ENCODE data around the gene TNNC1.

TNNC1 gene

DNA sequence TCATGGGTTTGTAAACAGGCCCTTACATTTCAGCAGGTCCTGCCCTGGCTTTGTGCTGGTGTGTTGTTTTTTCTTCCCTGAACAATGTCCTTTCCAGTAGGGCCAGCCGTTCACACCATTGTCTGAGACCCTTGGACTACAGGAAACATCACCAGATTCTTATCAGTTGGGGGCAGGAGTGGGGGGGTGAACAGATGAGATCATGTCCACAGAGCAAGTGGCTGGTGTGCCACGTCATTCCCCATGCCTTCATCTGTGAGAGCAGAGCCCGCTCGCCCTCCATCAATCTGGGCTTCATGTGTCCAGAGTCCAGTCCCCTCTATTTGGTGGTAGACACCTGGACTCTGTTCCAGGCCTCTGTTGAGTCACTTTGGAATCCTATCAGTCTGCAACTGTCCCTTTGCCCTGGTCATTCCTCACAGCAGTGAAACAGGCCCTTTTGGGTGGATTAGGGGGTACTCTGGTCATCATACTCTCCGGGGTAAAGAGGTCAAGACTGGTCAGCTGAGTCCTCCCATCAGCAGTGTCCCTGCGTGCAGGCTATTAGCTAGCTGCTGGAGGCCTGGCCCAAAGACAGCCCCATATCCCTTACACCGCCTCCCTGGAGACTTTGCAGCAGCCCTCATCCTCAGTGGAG lies 23.9 kb downstream of the TNNC1 start:
- DNase-seq (ENCODE audit: low spot score): no peak
- Mint-ChIP-seq H3K4me1 (ENCODE audit: low read depth) (peaks cover 4% of the 10 kb centered on the region), H3K27me3 (ENCODE audit: low read depth) (peaks cover 9% of the 10 kb centered on the region), H3K27ac (no peak overlapping the region), H3K9me3 (no peaks in the 10 kb centered on the region), H3K36me3 (ENCODE audit: low read depth) (no peaks in the 10 kb centered on the region), H3K4me3 (no peak overlapping the region)

GRCh38 chr3:52429031-52429430 lies 24.8 kb downstream of the TNNC1 start:
- Mint-ChIP-seq H3K27ac (no peak overlapping the region), H3K4me1 (ENCODE audit: low read depth) (peaks cover 4% of the 10 kb centered on the region), H3K27me3 (ENCODE audit: low read depth) (peaks cover 9% of the 10 kb centered on the region), H3K9me3 (no peaks in the 10 kb centered on the region), H3K4me3 (no peak overlapping the region), H3K36me3 (ENCODE audit: low read depth) (no peaks in the 10 kb centered on the region)
- DNase-seq (ENCODE audit: low spot score): no peak

- H3K36me3 Mint-ChIP-seq (ENCODE audit: low read depth): no peaks in the 10 kb centered on the region
Measured at GRCh38 chr3:52428151-52429005, 25.5 kb downstream of the TNNC1 start.

DNA sequence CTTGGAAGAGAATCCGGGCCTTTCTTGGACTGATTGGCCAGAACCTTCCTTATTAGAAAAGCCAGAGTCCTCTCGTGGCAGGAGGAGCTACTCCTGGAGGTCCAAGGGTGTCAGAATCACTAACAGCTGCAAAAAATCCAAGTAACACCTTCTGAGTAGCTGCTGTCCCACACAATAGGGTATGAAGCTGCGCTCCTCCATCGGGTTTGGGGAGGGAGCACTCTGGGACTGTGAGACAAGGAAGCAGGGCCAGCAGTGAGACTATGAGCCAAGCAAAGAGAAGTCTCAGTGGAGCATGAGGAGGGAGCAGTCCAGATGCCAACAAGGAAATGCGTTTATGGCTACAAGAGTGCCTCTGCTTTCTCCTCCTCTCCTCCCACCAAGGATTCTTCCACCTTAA lies 30.7 kb downstream of the TNNC1 start:
- Mint-ChIP-seq H3K27me3 (ENCODE audit: low read depth) (peaks cover 6% of the 10 kb centered on the region), H3K36me3 (ENCODE audit: low read depth) (peaks cover 3% of the 10 kb centered on the region), H3K4me3 (no peak overlapping the region), H3K9me3 (no peaks in the 10 kb centered on the region), H3K4me1 (ENCODE audit: low read depth) (no peaks in the 10 kb centered on the region), H3K27ac (no peak overlapping the region)
- no peak for DNase-seq (ENCODE audit: low spot score)

More at GRCh38 chr3:52428151-52429005, 25.5 kb downstream of the TNNC1 start:
- H3K9me3 Mint-ChIP-seq: no peaks in the 10 kb centered on the region
- H3K4me3 Mint-ChIP-seq: no peak overlapping the region
- peaks cover 9% of the 10 kb centered on the region for H3K27me3 Mint-ChIP-seq (ENCODE audit: low read depth)
- no peak for DNase-seq (ENCODE audit: low spot score)
- H3K4me1 Mint-ChIP-seq (ENCODE audit: low read depth): peaks cover 4% of the 10 kb centered on the region
- no peak overlapping the region for H3K27ac Mint-ChIP-seq

GRCh38 chr3:52422669-52423068 lies 31.2 kb downstream of the TNNC1 start:
- Mint-ChIP-seq H3K4me1 (ENCODE audit: low read depth) (peaks cover under 1% of the 10 kb centered on the region), H3K9me3 (no peaks in the 10 kb centered on the region), H3K27me3 (ENCODE audit: low read depth) (peaks cover 2% of the 10 kb centered on the region), H3K4me3 (no peak overlapping the region), H3K36me3 (ENCODE audit: low read depth) (peaks cover 3% of the 10 kb centered on the region), H3K27ac (no peak overlapping the region)
- no peak for DNase-seq (ENCODE audit: low spot score)

DNA sequence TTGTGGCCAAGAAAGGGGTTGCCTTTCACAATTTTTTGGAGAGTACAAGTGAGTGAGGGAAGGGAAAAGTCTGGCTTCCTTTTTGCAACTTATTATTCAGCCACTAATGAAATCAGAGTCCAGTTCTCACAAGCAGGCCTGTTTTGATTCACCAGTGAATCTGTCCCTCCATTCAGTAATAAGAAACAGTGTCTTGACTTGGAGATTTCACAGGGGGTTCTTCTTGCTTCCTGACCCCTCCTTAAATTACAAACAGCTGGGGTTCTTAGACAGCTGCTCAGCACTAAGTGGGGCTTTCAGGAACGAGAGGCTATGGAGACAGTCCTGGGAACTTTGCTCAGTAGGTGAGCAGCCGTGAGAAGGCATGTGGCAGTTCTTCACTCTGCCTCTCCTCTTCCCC lies 33.5 kb downstream of the TNNC1 start:
- peaks cover 4% of the 10 kb centered on the region for H3K4me1 Mint-ChIP-seq (ENCODE audit: low read depth)
- H3K36me3 Mint-ChIP-seq (ENCODE audit: low read depth): peaks cover 10% of the 10 kb centered on the region
- no peak for DNase-seq (ENCODE audit: low spot score)
- H3K4me3 Mint-ChIP-seq: no peak overlapping the region
- H3K27me3 Mint-ChIP-seq (ENCODE audit: low read depth): no peaks in the 10 kb centered on the region
- no peak overlapping the region for H3K27ac Mint-ChIP-seq
- no peaks in the 10 kb centered on the region for H3K9me3 Mint-ChIP-seq

- peaks cover 27% of the 10 kb centered on the region for H3K4me1 Mint-ChIP-seq (ENCODE audit: low read depth)
- H3K27me3 Mint-ChIP-seq (ENCODE audit: low read depth): no peaks in the 10 kb centered on the region
- no peaks in the 10 kb centered on the region for H3K9me3 Mint-ChIP-seq
- H3K4me3 Mint-ChIP-seq: no peak overlapping the region
- H3K36me3 Mint-ChIP-seq (ENCODE audit: low read depth): peaks cover 20% of the 10 kb centered on the region
- H3K27ac Mint-ChIP-seq: no peak overlapping the region
- DNase-seq (ENCODE audit: low spot score): no peak
Measured at GRCh38 chr3:52415800-52416199, 38.0 kb downstream of the TNNC1 start.

GRCh38 chr3:52408466-52408865 lies 45.4 kb downstream of the TNNC1 start:
- peaks cover 29% of the 10 kb centered on the region for H3K4me1 Mint-ChIP-seq (ENCODE audit: low read depth)

GRCh38 chr3:52407779-52408178 lies 46.1 kb downstream of the TNNC1 start:
- H3K9me3 Mint-ChIP-seq: no peaks in the 10 kb centered on the region
- no peak for DNase-seq (ENCODE audit: low spot score)
- H3K27ac Mint-ChIP-seq: peak overlapping the region; percentile 96
- H3K4me3 Mint-ChIP-seq: peak overlapping the region; percentile 82
- no peaks in the 10 kb centered on the region for H3K27me3 Mint-ChIP-seq (ENCODE audit: low read depth)
- H3K4me1 Mint-ChIP-seq (ENCODE audit: low read depth): peaks cover 25% of the 10 kb centered on the region
- peaks cover 41% of the 10 kb centered on the region for H3K36me3 Mint-ChIP-seq (ENCODE audit: low read depth)

More at GRCh38 chr3:52408466-52408865, 45.4 kb downstream of the TNNC1 start:
- peak overlapping the region; percentile 96 for H3K27ac Mint-ChIP-seq
- no peak for DNase-seq (ENCODE audit: low spot score)
- no peaks in the 10 kb centered on the region for H3K27me3 Mint-ChIP-seq (ENCODE audit: low read depth)
- H3K36me3 Mint-ChIP-seq (ENCODE audit: low read depth): peaks cover 36% of the 10 kb centered on the region
- H3K4me3 Mint-ChIP-seq: peak overlapping the region; percentile 82
- no peaks in the 10 kb centered on the region for H3K9me3 Mint-ChIP-seq

- H3K9me3 Mint-ChIP-seq: no peaks in the 10 kb centered on the region
- no peak for DNase-seq (ENCODE audit: low spot score)
- no peaks in the 10 kb centered on the region for H3K27me3 Mint-ChIP-seq (ENCODE audit: low read depth)
- peaks cover 45% of the 10 kb centered on the region for H3K36me3 Mint-ChIP-seq (ENCODE audit: low read depth)
- H3K4me3 Mint-ChIP-seq: no peak overlapping the region
- H3K4me1 Mint-ChIP-seq (ENCODE audit: low read depth): peaks cover 20% of the 10 kb centered on the region
- H3K27ac Mint-ChIP-seq: no peak overlapping the region
Measured at GRCh38 chr3:52406791-52407510, 46.9 kb downstream of the TNNC1 start.

- no peak overlapping the region for H3K27ac Mint-ChIP-seq
- peaks cover 52% of the 10 kb centered on the region for H3K36me3 Mint-ChIP-seq (ENCODE audit: low read depth)
- H3K9me3 Mint-ChIP-seq: no peaks in the 10 kb centered on the region
- no peak for DNase-seq (ENCODE audit: low spot score)
- no peak overlapping the region for H3K4me3 Mint-ChIP-seq
- no peaks in the 10 kb centered on the region for H3K27me3 Mint-ChIP-seq (ENCODE audit: low read depth)
- peaks cover 14% of the 10 kb centered on the region for H3K4me1 Mint-ChIP-seq (ENCODE audit: low read depth)
Measured at GRCh38 chr3:52406231-52406661, 47.6 kb downstream of the TNNC1 start.

GRCh38 chr3:52405601-52406110 lies 48.2 kb downstream of the TNNC1 start:
- Mint-ChIP-seq H3K4me1 (ENCODE audit: low read depth) (peaks cover 10% of the 10 kb centered on the region), H3K27ac (no peak overlapping the region), H3K36me3 (ENCODE audit: low read depth) (peaks cover 55% of the 10 kb centered on the region), H3K4me3 (no peak overlapping the region), H3K9me3 (no peaks in the 10 kb centered on the region), H3K27me3 (ENCODE audit: low read depth) (no peaks in the 10 kb centered on the region)
- no peak for DNase-seq (ENCODE audit: low spot score)

DNA sequence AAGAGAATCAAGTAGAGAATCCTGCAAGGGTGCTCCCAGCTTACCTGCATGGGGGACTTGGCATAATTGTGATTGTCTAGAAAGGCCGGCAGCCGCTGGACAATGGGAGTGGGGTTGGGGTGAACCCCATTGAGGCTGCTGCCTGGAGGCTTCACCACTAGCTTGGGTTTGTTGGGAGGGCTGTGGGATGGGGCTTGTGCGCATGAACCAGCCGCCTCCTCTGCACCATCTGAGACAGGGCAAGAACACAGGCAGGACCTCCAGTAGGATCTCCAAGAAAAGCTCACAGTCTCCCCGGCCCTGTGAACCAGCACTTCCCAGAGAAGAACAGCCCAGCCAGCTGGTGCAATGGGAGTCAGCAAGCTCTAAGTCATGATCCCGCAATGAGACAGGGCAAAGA lies 48.8 kb downstream of the TNNC1 start:
- peaks cover 55% of the 10 kb centered on the region for H3K36me3 Mint-ChIP-seq (ENCODE audit: low read depth)

GRCh38 chr3:52404391-52404790 lies 49.5 kb downstream of the TNNC1 start:
- Mint-ChIP-seq H3K9me3 (no peaks in the 10 kb centered on the region), H3K27ac (no peak overlapping the region), H3K27me3 (ENCODE audit: low read depth) (no peaks in the 10 kb centered on the region), H3K36me3 (ENCODE audit: low read depth) (peaks cover 55% of the 10 kb centered on the region), H3K4me1 (ENCODE audit: low read depth) (peaks cover 10% of the 10 kb centered on the region), H3K4me3 (no peak overlapping the region)
- no peak for DNase-seq (ENCODE audit: low spot score)

More for the DNA sequence above, 48.8 kb downstream of the TNNC1 start:
- Mint-ChIP-seq H3K4me1 (ENCODE audit: low read depth) (peaks cover 10% of the 10 kb centered on the region), H3K27ac (peak overlapping the region; percentile 53), H3K27me3 (ENCODE audit: low read depth) (no peaks in the 10 kb centered on the region), H3K4me3 (no peak overlapping the region), H3K9me3 (no peaks in the 10 kb centered on the region)
- no peak for DNase-seq (ENCODE audit: low spot score)
